HEK293 (cell line): Measurements from ENCODE around the gene PCID2.

ENCODE experiments used
- ZNF621 ChIP-seq: fragments of 450-650 bp; formaldehyde crosslinking; IDR thresholded peaks from 2 replicates; pipeline ENCODE4 v1.5.1; 2017; ENCODE audit warnings: missing biosample characterization, missing genetic modification characterization
- TF ChIP-seq, protein P1 (sequence below): fragments of 450-650 bp; formaldehyde crosslinking; IDR thresholded peaks from 2 replicates; pipeline ENCODE4 v1.5.1; 2016; ENCODE audit warnings: missing biosample characterization, missing genetic modification characterization
- TF ChIP-seq, protein P2 (sequence below): fragments of 450-650 bp; formaldehyde crosslinking; IDR thresholded peaks from 2 replicates; pipeline ENCODE4 v1.5.1; 2016; ENCODE audit warnings: missing biosample characterization, missing genetic modification characterization

DNA sequence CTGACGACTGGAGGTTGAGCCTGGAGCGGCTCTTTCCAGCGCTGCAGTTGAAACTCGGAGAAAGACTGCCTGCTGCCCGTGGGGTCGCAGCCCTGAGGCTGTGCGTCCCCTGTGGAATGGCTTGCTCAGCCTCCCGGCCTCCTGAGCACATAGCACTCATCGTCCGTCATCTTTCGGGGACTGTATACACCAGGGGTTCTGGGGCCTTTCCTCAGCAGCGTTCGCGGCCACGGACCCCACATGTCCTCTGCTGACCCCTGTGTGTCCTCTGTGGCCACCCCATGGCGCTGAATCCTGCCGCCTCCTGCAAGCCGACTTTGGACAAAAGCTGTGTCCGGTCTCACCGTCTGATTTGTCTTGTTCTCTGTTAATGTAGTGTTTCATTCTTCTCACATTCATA lies 21.3 kb upstream of the PCID2 start:
- TF ChIP-seq ZNF621 (tag by site-specific recombination), result no peak
- TF ChIP-seq, protein P1, sequence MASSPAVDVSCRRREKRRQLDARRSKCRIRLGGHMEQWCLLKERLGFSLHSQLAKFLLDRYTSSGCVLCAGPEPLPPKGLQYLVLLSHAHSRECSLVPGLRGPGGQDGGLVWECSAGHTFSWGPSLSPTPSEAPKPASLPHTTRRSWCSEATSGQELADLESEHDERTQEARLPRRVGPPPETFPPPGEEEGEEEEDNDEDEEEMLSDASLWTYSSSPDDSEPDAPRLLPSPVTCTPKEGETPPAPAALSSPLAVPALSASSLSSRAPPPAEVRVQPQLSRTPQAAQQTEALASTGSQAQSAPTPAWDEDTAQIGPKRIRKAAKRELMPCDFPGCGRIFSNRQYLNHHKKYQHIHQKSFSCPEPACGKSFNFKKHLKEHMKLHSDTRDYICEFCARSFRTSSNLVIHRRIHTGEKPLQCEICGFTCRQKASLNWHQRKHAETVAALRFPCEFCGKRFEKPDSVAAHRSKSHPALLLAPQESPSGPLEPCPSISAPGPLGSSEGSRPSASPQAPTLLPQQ (tag by site-specific recombination), result no peak
- TF ChIP-seq, protein P2, sequence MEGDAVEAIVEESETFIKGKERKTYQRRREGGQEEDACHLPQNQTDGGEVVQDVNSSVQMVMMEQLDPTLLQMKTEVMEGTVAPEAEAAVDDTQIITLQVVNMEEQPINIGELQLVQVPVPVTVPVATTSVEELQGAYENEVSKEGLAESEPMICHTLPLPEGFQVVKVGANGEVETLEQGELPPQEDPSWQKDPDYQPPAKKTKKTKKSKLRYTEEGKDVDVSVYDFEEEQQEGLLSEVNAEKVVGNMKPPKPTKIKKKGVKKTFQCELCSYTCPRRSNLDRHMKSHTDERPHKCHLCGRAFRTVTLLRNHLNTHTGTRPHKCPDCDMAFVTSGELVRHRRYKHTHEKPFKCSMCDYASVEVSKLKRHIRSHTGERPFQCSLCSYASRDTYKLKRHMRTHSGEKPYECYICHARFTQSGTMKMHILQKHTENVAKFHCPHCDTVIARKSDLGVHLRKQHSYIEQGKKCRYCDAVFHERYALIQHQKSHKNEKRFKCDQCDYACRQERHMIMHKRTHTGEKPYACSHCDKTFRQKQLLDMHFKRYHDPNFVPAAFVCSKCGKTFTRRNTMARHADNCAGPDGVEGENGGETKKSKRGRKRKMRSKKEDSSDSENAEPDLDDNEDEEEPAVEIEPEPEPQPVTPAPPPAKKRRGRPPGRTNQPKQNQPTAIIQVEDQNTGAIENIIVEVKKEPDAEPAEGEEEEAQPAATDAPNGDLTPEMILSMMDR (tag by site-specific recombination), result no peak
